Epithelial cell of proximal tubule (primary cell): ENCODE measurements around the gene AMBRA1. TPM values are rescaled to one million over a fixed set of nuclear protein-coding genes. Genes with fewer than 3 reads are reported as not detected.
"Not testable (repeated sequence)": the region's sequence is repeated elsewhere in the genome, so short reads cannot be mapped to it uniquely, and the experiment has no call there.

Experiments
- DNase-seq: peaks from one replicate; pipeline ENCODE4 v3.0.0-alpha.2; 2011; ENCODE audit warnings: low read depth
- H3K4me3 ChIP-seq: 2 replicates; pipeline ENCODE4 v1.5.1; 2011; ENCODE audit warnings: low read depth, mild to moderate bottlenecking, low read length
- total RNA-seq: library from RNA; depleted of rRNA; stranded (reverse); fragments of >200 nt; gene quantifications from 2 replicates; pipeline ENCODE4 v1.2.3, GENCODE V29; 2015
- TF ChIP-seq, protein P1 (sequence below): conservative IDR thresholded peaks from 2 replicates; pipeline ENCODE4 v1.5.1; 2012; ENCODE audit warnings: low read depth, mild to moderate bottlenecking, low read length

Gene AMBRA1
- total RNA-seq, 1 donor from 2014 or later: 21.0 TPM

DNA sequence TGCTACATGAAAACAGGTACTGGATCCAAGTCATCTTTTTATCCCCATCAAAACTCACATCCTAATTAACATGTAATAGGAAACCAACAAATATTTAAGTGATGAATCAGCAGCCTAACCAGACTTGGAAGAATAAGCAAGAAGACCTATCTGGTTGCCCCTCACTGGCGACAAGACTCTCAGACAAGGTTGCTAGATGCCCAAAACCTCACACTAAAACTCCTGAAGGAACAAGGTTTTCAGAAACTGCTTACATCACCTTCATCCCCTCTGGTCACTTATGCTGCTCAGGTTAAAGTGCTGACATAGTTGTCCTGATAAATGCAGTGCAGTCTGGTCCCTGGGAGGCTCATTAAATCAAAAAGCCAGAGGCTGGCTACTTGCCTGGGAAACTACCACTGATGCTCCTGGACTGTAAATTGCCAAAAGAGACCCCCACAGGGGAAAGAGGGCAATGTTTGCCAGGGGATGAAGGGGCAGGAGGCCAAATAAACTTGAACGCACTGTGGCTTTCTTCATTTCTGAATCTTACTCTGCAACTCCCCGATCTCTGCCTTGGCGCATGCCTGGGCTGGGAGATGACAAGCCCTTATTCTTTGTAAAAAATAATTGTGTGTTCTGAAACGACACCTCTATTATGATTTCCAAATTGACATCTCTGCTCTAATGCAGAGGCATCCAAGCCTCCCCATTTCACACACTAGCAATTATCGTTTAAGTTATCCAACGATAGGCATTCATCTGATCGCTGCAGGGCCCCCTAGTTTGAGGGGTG lies 72.7 kb downstream of the AMBRA1 start:
- no peak overlapping the region for H3K4me3 ChIP-seq
- TF ChIP-seq, protein P1, sequence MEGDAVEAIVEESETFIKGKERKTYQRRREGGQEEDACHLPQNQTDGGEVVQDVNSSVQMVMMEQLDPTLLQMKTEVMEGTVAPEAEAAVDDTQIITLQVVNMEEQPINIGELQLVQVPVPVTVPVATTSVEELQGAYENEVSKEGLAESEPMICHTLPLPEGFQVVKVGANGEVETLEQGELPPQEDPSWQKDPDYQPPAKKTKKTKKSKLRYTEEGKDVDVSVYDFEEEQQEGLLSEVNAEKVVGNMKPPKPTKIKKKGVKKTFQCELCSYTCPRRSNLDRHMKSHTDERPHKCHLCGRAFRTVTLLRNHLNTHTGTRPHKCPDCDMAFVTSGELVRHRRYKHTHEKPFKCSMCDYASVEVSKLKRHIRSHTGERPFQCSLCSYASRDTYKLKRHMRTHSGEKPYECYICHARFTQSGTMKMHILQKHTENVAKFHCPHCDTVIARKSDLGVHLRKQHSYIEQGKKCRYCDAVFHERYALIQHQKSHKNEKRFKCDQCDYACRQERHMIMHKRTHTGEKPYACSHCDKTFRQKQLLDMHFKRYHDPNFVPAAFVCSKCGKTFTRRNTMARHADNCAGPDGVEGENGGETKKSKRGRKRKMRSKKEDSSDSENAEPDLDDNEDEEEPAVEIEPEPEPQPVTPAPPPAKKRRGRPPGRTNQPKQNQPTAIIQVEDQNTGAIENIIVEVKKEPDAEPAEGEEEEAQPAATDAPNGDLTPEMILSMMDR: no peak
- DNase-seq: peak; percentile 42

DNA sequence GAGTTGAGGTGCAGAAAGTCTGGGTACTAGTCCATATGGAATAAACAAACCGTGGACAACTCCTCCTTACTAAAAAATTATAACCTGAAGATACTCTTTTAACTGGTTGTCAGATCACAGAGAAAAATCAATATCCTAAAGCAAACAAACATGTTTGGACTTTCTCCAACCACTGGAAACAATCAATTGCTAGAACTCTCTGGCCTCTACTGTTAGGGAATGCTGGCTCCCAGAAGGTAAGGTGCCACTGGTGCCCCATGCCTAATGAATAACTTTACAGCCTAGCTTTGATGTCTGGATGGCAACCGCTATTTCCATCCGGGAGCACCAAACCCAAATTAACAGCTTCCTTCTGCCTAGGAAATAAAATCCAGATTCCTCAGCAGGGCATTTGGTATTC lies 74.5 kb downstream of the AMBRA1 start:
- no peak for DNase-seq

DNA sequence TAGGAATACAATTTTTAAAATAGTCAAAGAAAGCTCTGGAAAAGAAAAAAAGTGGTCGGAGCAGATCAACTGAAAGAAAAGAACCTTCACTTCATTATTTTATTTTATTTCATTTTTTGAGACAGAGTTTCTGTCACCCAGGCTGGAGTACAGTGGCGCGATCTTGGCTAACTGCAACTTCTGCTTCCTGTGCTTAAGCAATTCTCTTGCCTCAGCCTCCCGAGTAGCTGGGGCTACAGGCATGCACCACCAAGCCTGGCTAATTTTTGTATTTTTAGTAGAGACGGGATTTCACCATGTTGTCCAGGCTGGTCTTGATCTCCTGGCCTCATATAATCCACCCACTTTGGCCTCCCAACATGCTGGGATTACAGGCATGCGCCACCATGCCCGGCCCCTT lies 74.9 kb downstream of the AMBRA1 start:
- DNase-seq: not testable (repeated sequence)

More for the DNA sequence above, 74.5 kb downstream of the AMBRA1 start:
- H3K4me3 ChIP-seq: no peak overlapping the region
- TF ChIP-seq, protein P1: no peak

DNA sequence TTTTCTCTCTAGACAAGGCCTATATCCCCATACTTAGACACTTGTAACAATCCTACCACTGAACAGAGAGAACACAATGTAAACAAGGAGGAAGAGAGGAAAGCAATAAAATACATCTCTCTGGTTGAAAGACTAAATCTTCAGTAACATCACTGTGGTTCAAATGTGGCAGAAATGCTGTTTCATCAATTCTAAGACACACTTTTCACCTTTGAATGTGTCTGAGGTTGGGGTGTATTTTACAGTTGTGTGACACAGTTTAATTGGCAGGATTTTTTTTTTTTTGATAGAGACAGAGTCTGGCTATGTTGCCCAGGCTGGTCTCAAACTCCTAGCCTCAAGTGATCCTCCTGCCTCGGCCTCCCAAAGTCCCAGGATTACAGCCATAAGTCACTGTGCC lies 79.5 kb downstream of the AMBRA1 start:
- TF ChIP-seq, protein P1: no peak
- H3K4me3 ChIP-seq: no peak overlapping the region
- DNase-seq: no peak

More for the DNA sequence above, 74.9 kb downstream of the AMBRA1 start:
- not testable (repeated sequence) for H3K4me3 ChIP-seq

DNA sequence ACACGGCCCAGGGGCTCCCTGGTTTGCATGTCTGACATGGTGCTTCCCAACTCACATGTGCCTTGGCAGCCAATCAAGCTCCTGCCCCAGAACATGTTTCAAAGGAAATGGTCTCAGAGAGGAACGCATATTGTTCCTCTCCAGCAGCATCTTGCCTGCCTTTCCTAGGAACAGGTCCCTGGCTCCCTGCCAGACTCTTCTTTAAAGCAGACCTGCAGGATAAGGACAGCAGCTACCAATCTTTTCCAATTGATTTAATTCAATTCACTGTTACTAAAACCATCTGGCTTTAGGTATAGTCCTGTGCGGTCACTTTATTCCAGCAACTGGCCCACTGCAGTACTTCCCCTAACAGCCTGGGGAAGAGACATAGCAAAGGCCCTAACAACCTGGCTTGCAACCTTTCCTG lies 79.9 kb downstream of the AMBRA1 start:
- TF ChIP-seq, protein P1: no peak
- no peak for DNase-seq

DNA sequence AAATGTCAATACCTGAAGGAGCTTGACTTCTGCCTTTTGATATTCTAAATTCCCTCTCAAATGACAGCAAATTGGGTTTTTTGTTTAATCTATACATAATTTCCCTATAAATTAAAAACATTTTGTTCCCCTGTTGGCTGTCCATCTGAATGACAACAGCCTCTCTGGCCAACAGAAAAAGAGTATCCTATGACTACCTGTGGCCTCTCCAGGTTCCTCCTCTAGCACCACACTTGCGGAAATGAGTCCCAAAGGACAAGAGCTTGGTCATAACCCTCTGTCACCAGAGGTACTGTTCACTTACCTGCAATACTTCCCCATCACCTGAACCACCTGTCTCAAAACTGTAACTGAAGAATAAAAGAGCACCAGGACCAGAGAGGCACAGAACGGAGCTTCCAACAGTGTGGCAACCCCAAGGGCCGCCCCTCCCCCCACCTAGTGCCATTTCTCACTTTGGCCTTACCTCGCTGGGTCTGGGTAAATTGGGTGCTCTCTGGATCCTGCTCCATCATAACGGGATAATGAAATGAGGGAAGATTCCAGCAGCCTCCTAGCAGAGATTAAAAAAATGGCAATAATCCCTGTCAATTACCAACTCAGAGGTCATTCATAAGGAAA lies 81.5 kb downstream of the AMBRA1 start:
- TF ChIP-seq, protein P1: no peak
- no peak overlapping the region for H3K4me3 ChIP-seq
- no peak for DNase-seq

More for the DNA sequence above, 79.9 kb downstream of the AMBRA1 start:
- no peak overlapping the region for H3K4me3 ChIP-seq

DNA sequence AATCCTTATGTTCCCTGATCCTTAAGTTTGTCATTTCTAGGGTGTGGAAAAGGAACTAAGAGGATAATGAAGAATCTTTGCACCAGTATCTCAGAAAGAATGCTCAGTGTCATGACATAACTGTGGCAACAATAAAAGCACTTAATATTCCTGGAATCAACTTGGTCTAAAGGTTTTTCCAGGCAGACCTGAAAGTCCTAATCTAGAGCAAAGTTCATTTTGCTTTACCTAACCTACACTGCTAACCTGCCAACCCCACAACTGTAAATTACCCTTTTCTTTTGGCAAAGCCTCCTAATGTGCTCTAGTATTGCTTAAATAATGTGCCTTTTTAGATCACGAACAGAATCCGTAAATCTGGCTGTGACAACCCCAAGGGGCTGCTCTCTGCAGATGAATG lies 82.5 kb downstream of the AMBRA1 start:
- no peak for DNase-seq
- no peak overlapping the region for H3K4me3 ChIP-seq
- TF ChIP-seq, protein P1: no peak
